A549 (cell line): ENCODE measurements around the gene SORCS2. TPM values are rescaled to one million over a fixed set of nuclear protein-coding genes. Genes with fewer than 3 reads are reported as not detected.

Source experiments
- ATAC-seq, 2 experiments: fragments of 200-7000 bp in 1 of 2; fragments of >200 bp in 1 of 2; cut with Nextera tagmentation in 1 of 2; cut with Tn5 transposase in 1 of 2; 3 replicates each; pipeline versions ENCODE4 v1.8.0 to v1.9.1; 2018 to 2020; ENCODE audit warnings: mild to moderate bottlenecking in 1 of 2, moderate library complexity in 1 of 2
- CTCF ChIA-PET: fragments of 300-600 bp; sonication (Branson Sonifier 250); formaldehyde crosslinking; extraction: SDS; loops from one replicate; lab custom pipeline; 2021; ENCODE audit warnings: antibody characterized with exemption, inconsistent platforms; lab: Yijun Ruan, JAX
- POLR2A ChIA-PET: fragments of 350-600 bp; formaldehyde crosslinking; extraction: SDS; loops from one replicate; lab custom pipeline; 2021; ENCODE audit warnings: antibody characterized with exemption, inconsistent platforms; lab: Yijun Ruan, JAX
- DNase-seq, 2 experiments: peaks; one replicate each; pipeline versions ENCODE4 v3.0.0 to v3.0.0-alpha.2; 2011 to 2016; ENCODE audit warnings: low read depth in 1 of 2, low spot score in 1 of 2
- FAIRE-seq: peaks from 2 replicates; lab custom pipeline; 2011; peaks lifted over from hg19 to GRCh38; lab: Jason Lieb, UNC
- H3K27ac ChIP-seq, 2 experiments: fragments of >200 bp; sonication (Bioruptor Twin); formaldehyde crosslinking; 3 replicates each; pipeline ENCODE4 v1.5.1; 2016 to 2017
- H3K4me1 ChIP-seq: fragments of >200 bp; sonication (Bioruptor Twin); formaldehyde crosslinking; 3 replicates; pipeline ENCODE4 v1.6.1; 2016
- H3K4me2 ChIP-seq: fragments of >200 bp; sonication (Bioruptor Twin); formaldehyde crosslinking; 3 replicates; pipeline ENCODE4 v1.6.1; 2016
- H3K4me3 ChIP-seq: fragments of >200 bp; sonication (Bioruptor Twin); formaldehyde crosslinking; 3 replicates; pipeline ENCODE4 v1.5.1; 2016
- H3K9me3 ChIP-seq: fragments of >200 bp; sonication (Bioruptor Twin); formaldehyde crosslinking; 3 replicates; pipeline ENCODE4 v1.6.1; 2016
- BCL3 ChIP-seq: fragments of >200 bp; sonication (Bioruptor Twin); formaldehyde crosslinking; IDR thresholded peaks from 3 replicates; pipeline ENCODE4 v1.6.1; 2016
- BHLHE40 ChIP-seq: IDR thresholded peaks from 2 replicates; pipeline ENCODE4 v1.6.1; 2012; ENCODE audit warnings: low read depth, low read length, inconsistent platforms
- CBX8 ChIP-seq: fragments of 200-600 bp; sonication (generic); IDR thresholded peaks from 2 replicates; pipeline ENCODE4 v1.6.1; 2016
- CEBPB ChIP-seq, 2 experiments: fragments of >200 bp in 1 of 2; sonication (Bioruptor Twin) in 1 of 2; formaldehyde crosslinking in 1 of 2; IDR thresholded peaks; 2 replicates each; pipeline ENCODE4 v1.6.1; 2012 to 2016
- CHD2 ChIP-seq: fragments of 150-350 bp; IDR thresholded peaks from 2 replicates; pipeline ENCODE4 v1.6.1; 2014; ENCODE audit warnings: low read length; ENCODE audit not compliant: partially characterized antibody
- CHD4 ChIP-seq: fragments of 200-600 bp; sonication (generic); IDR thresholded peaks from 2 replicates; pipeline ENCODE4 v1.6.1; 2016; ENCODE audit warnings: antibody characterized with exemption, mild to moderate bottlenecking, borderline replicate concordance
- CTCF ChIP-seq: fragments of >200 bp; sonication (Bioruptor Twin); formaldehyde crosslinking; IDR thresholded peaks from 3 replicates; pipeline ENCODE4 v1.5.1; 2016
- EHMT2 ChIP-seq: fragments of 200-600 bp; sonication (generic); IDR thresholded peaks from 2 replicates; pipeline ENCODE4 v1.6.1; 2016; ENCODE audit warnings: antibody characterized with exemption, low read depth, mild to moderate bottlenecking, moderate library complexity
- ESRRA ChIP-seq: fragments of 150-350 bp; IDR thresholded peaks from 2 replicates; pipeline ENCODE4 v1.6.1; 2014; ENCODE audit warnings: mild to moderate bottlenecking, low read length, borderline replicate concordance
- FOSB ChIP-seq: fragments of 250-450 bp; sonication (Bioruptor Pico); IDR thresholded peaks from 2 replicates; pipeline ENCODE4 v1.5.0; 2020; ENCODE audit warnings: mild to moderate bottlenecking, moderate library complexity
- GATA3 ChIP-seq: IDR thresholded peaks from 2 replicates; pipeline ENCODE4 v1.6.1; 2012; ENCODE audit warnings: borderline replicate concordance
- HDAC2 ChIP-seq: fragments of 200-600 bp; sonication (generic); IDR thresholded peaks from 2 replicates; pipeline ENCODE4 v1.6.1; 2016
- HOXB13 ChIP-seq: fragments of 250-450 bp; sonication (Bioruptor Pico); IDR thresholded peaks from 2 replicates; pipeline ENCODE4 v1.5.0; 2020; ENCODE audit warnings: low read depth, mild to moderate bottlenecking, moderate library complexity
- KDM1A ChIP-seq: fragments of 200-600 bp; sonication (generic); IDR thresholded peaks from 2 replicates; pipeline ENCODE4 v1.6.1; 2016; ENCODE audit warnings: low read depth, mild to moderate bottlenecking
- KDM5A ChIP-seq: fragments of 200-600 bp; sonication (generic); IDR thresholded peaks from 2 replicates; pipeline ENCODE4 v1.6.1; 2016; ENCODE audit warnings: antibody characterized with exemption, mild to moderate bottlenecking
- MAFK ChIP-seq: fragments of 450-650 bp; IDR thresholded peaks from 2 replicates; pipeline ENCODE4 v1.6.1; 2014; ENCODE audit not compliant: partially characterized antibody
- MAX ChIP-seq: IDR thresholded peaks from 2 replicates; pipeline ENCODE4 v1.6.1; 2012
- NPAS2 ChIP-seq: fragments of 250-450 bp; sonication (Bioruptor Pico); IDR thresholded peaks from 2 replicates; pipeline ENCODE4 v1.8.0; 2022; ENCODE audit warnings: mild to moderate bottlenecking, moderate library complexity, borderline replicate concordance
- PBX3 ChIP-seq: IDR thresholded peaks from 2 replicates; pipeline ENCODE4 v1.6.1; 2012
- PHF8 ChIP-seq: fragments of 200-600 bp; sonication (generic); IDR thresholded peaks from 2 replicates; pipeline ENCODE4 v1.6.1; 2016; ENCODE audit warnings: low read depth, mild to moderate bottlenecking, antibody characterized with exemption, moderate library complexity, borderline replicate concordance
- POLR2A ChIP-seq: IDR thresholded peaks from 2 replicates; pipeline ENCODE4 v1.6.1; 2012; ENCODE audit warnings: mild to moderate bottlenecking, low read length
- POLR2AphosphoS2 ChIP-seq: conservative IDR thresholded peaks from 2 replicates; pipeline ENCODE4 v1.6.1; 2012; ENCODE audit warnings: low read length, improper control_type of control experiment, inconsistent platforms
- RARB ChIP-seq: fragments of 250-450 bp; sonication (Bioruptor Pico); IDR thresholded peaks from 2 replicates; pipeline ENCODE4 v1.8.0; 2021; ENCODE audit warnings: mild to moderate bottlenecking, moderate library complexity
- RCOR1 ChIP-seq: fragments of 150-350 bp; IDR thresholded peaks from 2 replicates; pipeline ENCODE4 v1.6.1; 2014; ENCODE audit warnings: antibody characterized with exemption, low read length, low read depth
- TFCP2L1 ChIP-seq: fragments of 250-450 bp; sonication (Bioruptor Pico); IDR thresholded peaks from 2 replicates; pipeline ENCODE4 v1.5.0; 2021; ENCODE audit warnings: mild to moderate bottlenecking
- TP53 ChIP-seq: fragments of 250-450 bp; sonication (Bioruptor Pico); IDR thresholded peaks from 2 replicates; pipeline ENCODE4 v1.5.0; 2021; ENCODE audit warnings: mild to moderate bottlenecking, moderate library complexity
- USF2 ChIP-seq: fragments of 450-650 bp; IDR thresholded peaks from 2 replicates; pipeline ENCODE4 v1.6.1; 2014; ENCODE audit warnings: antibody characterized with exemption
- ZC3H11A ChIP-seq: fragments of 450-650 bp; IDR thresholded peaks from 2 replicates; pipeline ENCODE4 v1.6.1; 2014; ENCODE audit warnings: antibody characterized with exemption, mild to moderate bottlenecking
- ZNF302 ChIP-seq: fragments of 250-450 bp; sonication (Bioruptor Pico); IDR thresholded peaks from 2 replicates; pipeline ENCODE4 v1.9.0; 2021; ENCODE audit warnings: inconsistent platforms, mild to moderate bottlenecking, moderate library complexity
- ZSCAN20 ChIP-seq: fragments of 250-450 bp; sonication (Bioruptor Pico); IDR thresholded peaks from 2 replicates; pipeline ENCODE4 v1.8.0; 2022; ENCODE audit warnings: mild to moderate bottlenecking, moderate library complexity
- WGBS: methylation state at CpG from one replicate; pipeline ENCODE4 v1.1.6; 2017; ENCODE audit errors: missing lambda C conversion rate; 5-methylcytosine and 5-hydroxymethylcytosine counted together
- polyA plus RNA-seq, 4 experiments: library from polyadenylated mRNA; depleted of rRNA in 3 of 4; stranded (reverse); fragments of >200 nt; fragmentation: RNase III in 1 of 4; extraction: RNeasy Plus Mini Kit Qiagen cat#74134 plus additional on column Dnase treatment in 1 of 4; gene quantifications; 2 replicates in 3 of 4; 3 replicates in 1 of 4; pipeline ENCODE4 v1.2.3, GENCODE V29; 2011 to 2017

SORCS2 gene
- polyA plus RNA-seq, 2 of the 4 experiments (the other 2 are of a cell fraction), result 1.4 to 4.6 TPM

GRCh38 chr4:7610022-7610670 is 417.8 kb downstream of the SORCS2 start:
- TF ChIP-seq BHLHE40 (no peak), ZC3H11A (no peak), TFCP2L1 (CRISPR knock-in tag) (no peak), ZSCAN20 (CRISPR knock-in tag) (no peak), CEBPB (IDR thresholded peaks at IDR 0.05) (no peak), CBX8 (no peak), CHD4 (no peak), RCOR1 (no peak), MAFK (no peak), RARB (CRISPR knock-in tag) (no peak), PHF8 (no peak), EHMT2 (no peak), USF2 (no peak), BCL3 (no peak), POLR2AphosphoS2 (no peak), NPAS2 (no peak), MAX (no peak), GATA3 (no peak)
- TF ChIP-seq, all 56 proteins: peak for 0
- CTCF ChIA-PET, result no interaction called here
- no peaks in the 10 kb centered on the region for H3K4me1 ChIP-seq
- no peak overlapping the region for H3K4me2 ChIP-seq
- FAIRE-seq (no peak), DNase-seq (no peak), ATAC-seq (no peak)
- H3K27ac ChIP-seq, result no peak overlapping the region
- H3K9me3 ChIP-seq, result no peaks in the 10 kb centered on the region
- POLR2A ChIA-PET, result no interaction called here
- WGBS, result 61% methylated on average over 10 of the region's 17 CpGs
- no peak overlapping the region for H3K4me3 ChIP-seq

- Histone ChIP-seq H3K27ac (no peak overlapping the region), H3K4me1 (no peaks in the 10 kb centered on the region), H3K9me3 (no peaks in the 10 kb centered on the region), H3K4me2 (no peak overlapping the region), H3K4me3 (no peak overlapping the region)
- no peak for FAIRE-seq
- DNase-seq, result no peak
- ChIA-PET CTCF (no interaction called here), POLR2A (no interaction called here)
- WGBS, result 90% methylated on average over 5 of the region's 8 CpGs
- TF ChIP-seq TP53, result no peak
- TF ChIP-seq CHD2, result no peak
- TF ChIP-seq KDM5A, result no peak
- no peak for TF ChIP-seq HDAC2
- TF ChIP-seq POLR2A, result no peak
- no peak for TF ChIP-seq MAFK
- TF ChIP-seq ESRRA, result no peak
- TF ChIP-seq FOSB (CRISPR knock-in tag), result no peak
- TF ChIP-seq CBX8, result no peak
- TF ChIP-seq HOXB13 (CRISPR knock-in tag), result no peak
- ATAC-seq, result no peak
These were observed 418.5 kb downstream of the SORCS2 start for GRCh38 chr4:7610841-7611240.

GRCh38 chr4:7612311-7612897 is 420.1 kb downstream of the SORCS2 start:
- ATAC-seq, result no peak

More at GRCh38 chr4:7612311-7612897, 420.1 kb downstream of the SORCS2 start:
- ChIA-PET CTCF (no interaction called here), POLR2A (no interaction called here)
- no peak for FAIRE-seq
- no peak for DNase-seq
- Histone ChIP-seq H3K4me1 (no peaks in the 10 kb centered on the region), H3K27ac (no peak overlapping the region), H3K4me2 (no peak overlapping the region), H3K9me3 (no peaks in the 10 kb centered on the region), H3K4me3 (no peak overlapping the region)
- TF ChIP-seq CTCF (no peak), PHF8 (no peak), ZC3H11A (no peak), ZNF302 (CRISPR knock-in tag) (no peak), PBX3 (no peak), KDM1A (no peak)
- WGBS, result 73% methylated on average over 12 of the region's 16 CpGs
